Fibroblast of villous mesenchyme (primary cell): ENCODE results near the gene RAD18. TPM values are rescaled to one million over a fixed set of nuclear protein-coding genes. Genes with fewer than 3 reads are reported as not detected.

Source experiments
- DNase-seq: peaks from one replicate; pipeline ENCODE4 v3.0.0-alpha.2; 2010; ENCODE audit warnings: low read depth
- H3K4me3 ChIP-seq: 2 replicates; pipeline ENCODE4 v1.5.1; 2011; ENCODE audit warnings: low read depth, mild to moderate bottlenecking, low read length
- CTCF ChIP-seq: IDR thresholded peaks from 2 replicates; pipeline ENCODE4 v1.5.1; 2012; ENCODE audit warnings: low read depth, mild to moderate bottlenecking, low read length; ENCODE audit not compliant: insufficient read depth
- total RNA-seq: library from RNA; depleted of rRNA; stranded (reverse); fragments of >200 nt; gene quantifications from 2 replicates; pipeline ENCODE4 v1.2.3, GENCODE V29; 2012

RAD18 gene
- total RNA-seq, 1 donor = 18.1 TPM

DNA sequence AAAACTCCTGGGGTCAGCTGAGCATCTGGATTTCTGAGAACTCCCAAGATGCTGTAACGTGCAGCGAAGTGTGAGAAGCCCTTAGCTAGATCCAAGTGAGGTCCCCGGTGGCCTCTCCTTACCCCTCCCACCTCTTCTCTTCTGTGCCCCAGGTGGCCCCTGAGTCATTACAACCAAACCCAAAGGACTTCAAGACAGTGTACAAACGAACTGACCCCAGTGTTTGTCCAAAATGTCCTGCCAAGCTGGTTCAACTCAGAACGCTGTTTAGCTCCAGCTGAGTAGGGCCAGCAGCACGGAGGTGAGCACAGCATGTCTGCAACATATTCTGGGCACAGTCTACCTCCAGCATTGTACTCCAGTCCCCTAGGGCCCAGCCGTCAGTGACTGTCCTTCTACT lies 119.9 kb downstream of the RAD18 start:
- DNase-seq = no peak
- no peak for TF ChIP-seq CTCF
- no peak overlapping the region for H3K4me3 ChIP-seq

DNA sequence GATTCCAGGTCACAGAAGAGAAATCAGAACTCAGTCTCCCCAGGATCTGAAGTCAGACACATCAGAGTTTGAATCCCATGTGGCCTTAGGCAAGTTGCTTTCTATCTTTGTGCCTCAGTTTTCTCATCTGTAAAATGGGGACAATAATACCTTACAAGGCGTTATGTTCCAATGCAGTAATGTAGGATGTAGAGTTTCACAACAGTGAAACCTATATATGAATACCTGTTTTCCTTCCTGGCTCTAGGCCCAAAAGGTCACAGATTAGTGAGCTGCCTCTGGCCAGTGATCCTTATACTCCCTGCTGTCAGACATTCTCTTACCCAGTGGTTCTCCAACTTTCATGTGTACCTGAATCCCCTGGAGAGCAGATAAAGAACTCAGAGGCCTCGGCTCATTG lies 121.0 kb downstream of the RAD18 start:
- no peak for DNase-seq
- TF ChIP-seq CTCF = no peak

DNA sequence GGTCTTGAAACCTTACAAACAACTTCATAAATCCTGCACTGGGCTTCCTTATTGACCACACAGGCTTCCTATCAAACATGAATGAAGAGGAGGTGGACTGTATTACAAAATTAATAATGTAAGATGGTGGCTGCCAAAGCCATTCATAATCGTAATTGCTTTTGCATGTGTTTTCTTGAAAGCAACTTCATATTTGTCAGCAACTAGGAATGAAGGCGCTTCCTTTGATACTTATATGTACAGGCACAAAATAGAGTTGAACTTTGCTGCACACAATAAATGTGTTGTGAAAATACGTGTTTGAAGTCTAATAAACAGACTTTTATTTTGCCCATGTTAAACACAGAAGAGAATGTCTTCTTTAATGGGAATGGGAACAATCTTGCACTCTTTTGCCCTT lies 121.8 kb downstream of the RAD18 start:
- H3K4me3 ChIP-seq = no peak overlapping the region
- TF ChIP-seq CTCF = no peak
- DNase-seq = peak; percentile 56

More for the DNA sequence above, 121.0 kb downstream of the RAD18 start:
- no peak overlapping the region for H3K4me3 ChIP-seq

GRCh38 chr3:8840556-8840955 lies 122.7 kb downstream of the RAD18 start:
- no peak overlapping the region for H3K4me3 ChIP-seq
- DNase-seq = peak; percentile 78
- no peak for TF ChIP-seq CTCF

DNA sequence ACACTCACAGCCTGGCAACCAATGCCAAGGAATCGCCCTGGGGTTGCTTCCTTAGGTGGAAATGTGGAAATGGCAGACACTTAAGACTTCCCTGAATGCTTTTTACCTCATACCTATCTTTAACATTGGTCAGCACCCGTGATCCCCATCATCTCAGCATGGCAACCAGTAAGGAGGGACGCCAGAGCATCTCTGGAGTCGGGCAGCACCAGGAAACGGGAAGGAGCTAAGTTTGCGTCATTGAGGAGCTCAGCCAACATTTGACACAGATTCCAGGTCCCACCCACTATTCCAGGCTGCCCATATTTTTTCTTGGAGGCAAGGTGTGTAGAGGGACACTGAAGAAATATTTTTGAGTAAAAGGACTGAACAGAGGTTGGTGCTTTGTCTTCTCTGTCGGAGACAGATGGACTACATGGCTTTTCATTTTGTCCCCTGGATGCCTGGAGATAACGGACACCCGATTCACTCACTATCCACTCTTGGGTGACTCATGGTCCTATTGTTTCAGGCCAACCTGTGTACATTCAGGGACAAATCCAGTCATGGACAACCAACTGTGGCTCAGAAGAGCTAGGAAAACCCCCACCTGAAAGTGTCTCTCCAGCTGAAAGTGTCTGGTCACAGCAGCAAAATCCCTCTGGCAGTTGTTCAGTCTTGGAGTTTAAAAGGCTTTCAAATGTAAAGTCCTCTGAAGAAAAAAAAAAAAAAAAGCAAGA lies 123.5 kb downstream of the RAD18 start:
- DNase-seq = no peak
- H3K4me3 ChIP-seq = no peak overlapping the region
- no peak for TF ChIP-seq CTCF

DNA sequence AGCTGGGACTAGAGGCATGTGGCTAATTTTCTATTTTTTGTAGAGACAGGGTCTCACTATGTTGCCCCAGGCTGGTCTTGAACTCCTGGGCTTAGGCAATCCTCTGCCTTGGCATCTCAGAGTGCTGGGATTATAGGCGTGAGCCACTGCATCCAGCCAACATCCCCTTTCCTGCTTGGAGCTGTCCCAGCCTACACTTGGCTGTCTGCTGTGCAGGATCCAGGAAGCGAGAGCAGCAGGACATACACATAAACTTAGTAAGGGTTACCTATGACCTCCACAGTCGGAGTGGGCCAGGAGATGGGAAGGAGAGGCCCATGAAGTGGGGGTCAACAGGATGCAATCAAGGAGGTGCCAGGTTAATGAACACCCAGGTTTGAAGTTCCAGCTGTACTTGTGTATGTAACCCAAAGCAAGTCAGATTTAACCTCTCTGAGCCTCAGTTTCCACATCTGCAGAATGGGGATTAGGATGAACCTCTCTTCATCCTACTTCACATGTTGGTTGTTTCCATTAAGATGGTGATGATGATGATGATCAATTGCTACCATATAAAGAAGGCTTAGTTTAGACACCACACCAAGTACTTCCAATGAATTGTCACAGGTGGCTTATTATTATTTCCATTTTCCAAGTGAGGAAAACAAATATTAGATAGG lies 124.4 kb downstream of the RAD18 start:
- TF ChIP-seq CTCF = no peak
- no peak overlapping the region for H3K4me3 ChIP-seq
- DNase-seq = no peak
